GM08714 (cell line): Measurements from ENCODE around the gene MSGN1.
"Not testable (repeated sequence)": the region's sequence is repeated elsewhere in the genome, so short reads cannot be mapped to it uniquely, and the experiment has no call there.

Experiments used
- H3K4me3 ChIP-seq: fragments of 200-500 bp; sonication (Bioruptor generic); 2 replicates; pipeline ENCODE4 v1.5.1; 2014; ENCODE audit warnings: mild to moderate bottlenecking, low read length, inconsistent platforms
- ZNF274 ChIP-seq: IDR thresholded peaks from 2 replicates; pipeline ENCODE4 v1.6.1; 2012; ENCODE audit warnings: mild to moderate bottlenecking, low read depth, low read length

Gene MSGN1

DNA sequence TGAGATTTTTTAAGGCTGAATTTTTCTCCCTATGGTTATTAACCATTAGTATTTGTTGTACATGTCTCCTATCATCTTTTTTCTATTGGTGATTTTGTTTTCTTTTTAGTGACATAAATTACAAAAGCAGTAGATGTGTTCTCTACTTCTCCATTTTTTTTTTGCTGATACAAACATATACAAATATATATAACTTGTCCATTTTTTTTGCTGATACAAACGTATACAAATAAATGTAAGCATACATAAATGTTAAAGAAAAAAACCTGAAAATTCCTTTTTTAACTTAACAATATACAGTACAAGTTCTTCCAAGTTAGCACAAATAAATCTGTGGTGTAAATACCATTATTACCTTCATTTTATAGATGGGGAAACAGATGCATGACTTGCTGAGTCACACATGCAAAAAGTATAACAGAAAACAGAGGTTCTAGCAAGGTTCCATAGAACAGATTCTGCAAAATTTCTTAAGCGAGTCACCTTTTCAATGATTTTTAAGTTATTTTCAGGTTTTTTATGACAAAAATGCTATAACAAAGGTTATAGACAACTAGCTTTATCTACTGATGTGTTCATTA lies 2.1 kb downstream of the MSGN1 start:
- TF ChIP-seq ZNF274, result no peak

DNA sequence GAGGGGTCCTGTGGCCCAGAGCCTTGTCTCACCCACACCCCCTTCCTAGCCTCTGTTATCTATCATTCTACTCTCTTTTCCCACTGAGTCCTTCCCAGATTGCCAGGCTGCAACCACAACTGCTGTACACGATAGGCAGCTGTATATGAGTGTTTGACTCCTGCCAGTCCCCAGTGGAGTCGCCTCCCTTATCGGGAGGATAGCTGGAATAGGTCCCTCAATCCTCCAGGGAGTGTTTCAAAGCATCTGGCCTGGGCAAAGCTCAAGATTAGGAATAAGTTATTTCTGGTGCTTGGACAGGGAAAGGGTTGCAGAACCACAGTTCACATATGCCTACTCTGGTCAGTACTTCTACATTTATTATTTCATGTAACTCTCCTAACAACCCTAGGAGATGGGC lies 4.8 kb downstream of the MSGN1 start:
- H3K4me3 ChIP-seq, result no peak overlapping the region
- no peak for TF ChIP-seq ZNF274

More for the DNA sequence above, 2.1 kb downstream of the MSGN1 start:
- H3K4me3 ChIP-seq, result no peak overlapping the region

DNA sequence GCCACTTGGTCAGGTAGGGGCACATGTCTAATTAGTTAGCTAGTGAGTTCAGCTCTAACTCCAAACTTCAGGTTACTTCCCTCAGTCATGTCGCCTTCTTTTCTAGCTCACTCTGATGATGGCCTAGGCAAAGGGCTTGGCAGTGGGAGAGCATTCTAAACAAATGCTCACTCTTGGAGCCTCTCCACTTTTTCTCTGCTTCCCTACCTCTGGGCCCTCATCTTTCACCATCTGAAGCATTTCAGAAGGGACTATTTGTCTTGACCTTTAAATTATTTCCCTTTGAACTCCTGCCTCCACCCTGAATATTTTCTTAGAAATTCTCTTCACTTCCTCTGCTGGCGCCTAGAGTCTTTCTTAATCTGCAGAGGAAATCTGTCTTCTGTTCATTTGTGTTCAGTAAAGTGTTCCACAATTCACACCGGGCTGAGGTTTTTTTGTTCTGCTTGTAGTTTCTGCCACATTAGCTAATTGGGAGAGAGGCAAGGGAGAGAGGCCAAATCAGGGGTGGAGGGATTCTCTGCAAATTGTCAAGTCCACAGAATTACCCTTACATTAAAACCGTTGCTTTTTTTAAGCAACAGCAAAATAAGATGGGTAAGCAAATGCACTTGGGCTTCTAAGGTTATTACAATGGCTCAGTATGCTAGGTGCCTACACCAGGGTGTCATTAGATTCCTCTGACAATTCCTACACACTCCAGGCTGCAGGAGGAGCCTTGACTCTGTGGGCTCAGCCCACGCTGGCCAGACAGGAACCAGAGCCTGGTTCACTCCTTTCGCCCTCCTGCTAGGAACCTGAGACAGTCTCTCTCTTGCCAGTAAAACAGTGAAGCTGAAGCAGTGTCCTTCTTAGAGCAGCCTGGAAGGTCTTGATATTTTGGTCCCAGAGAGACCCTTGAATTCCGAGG lies 5.5 kb downstream of the MSGN1 start:
- H3K4me3 ChIP-seq, result no peak overlapping the region
- TF ChIP-seq ZNF274, result no peak

DNA sequence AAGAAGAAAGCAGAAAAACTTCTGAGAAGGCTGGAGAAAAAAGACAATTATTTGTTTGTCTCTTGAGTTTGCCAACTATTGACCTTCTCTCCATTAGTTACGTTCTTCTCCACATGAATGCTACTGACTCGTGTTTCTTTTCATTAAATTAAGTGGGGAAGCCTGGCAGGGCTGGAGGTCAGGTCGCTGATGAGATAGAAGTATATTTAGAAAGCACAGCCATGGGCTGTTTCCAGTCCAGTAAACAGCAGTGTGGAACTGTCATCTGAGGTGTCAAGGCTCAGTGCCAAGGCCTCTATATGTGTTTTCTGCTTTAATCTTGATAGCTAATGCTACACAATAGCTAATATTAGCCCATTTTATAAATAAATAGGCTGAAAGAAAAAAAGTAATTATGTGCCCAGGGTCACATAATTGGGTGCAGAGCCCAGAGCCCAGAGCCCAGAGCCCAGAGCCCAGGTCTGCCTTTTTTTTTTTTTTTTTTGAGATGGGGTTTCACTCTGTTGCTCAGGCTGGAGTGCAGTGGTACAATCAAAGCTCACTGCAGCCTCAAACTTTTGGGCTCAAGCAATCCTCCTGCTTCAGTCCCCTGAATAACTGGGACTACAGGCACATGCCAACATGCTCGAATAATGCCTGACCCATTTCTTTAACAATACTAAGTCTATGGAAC lies 6.3 kb downstream of the MSGN1 start:
- H3K4me3 ChIP-seq, result no peak overlapping the region
- no peak for TF ChIP-seq ZNF274

DNA sequence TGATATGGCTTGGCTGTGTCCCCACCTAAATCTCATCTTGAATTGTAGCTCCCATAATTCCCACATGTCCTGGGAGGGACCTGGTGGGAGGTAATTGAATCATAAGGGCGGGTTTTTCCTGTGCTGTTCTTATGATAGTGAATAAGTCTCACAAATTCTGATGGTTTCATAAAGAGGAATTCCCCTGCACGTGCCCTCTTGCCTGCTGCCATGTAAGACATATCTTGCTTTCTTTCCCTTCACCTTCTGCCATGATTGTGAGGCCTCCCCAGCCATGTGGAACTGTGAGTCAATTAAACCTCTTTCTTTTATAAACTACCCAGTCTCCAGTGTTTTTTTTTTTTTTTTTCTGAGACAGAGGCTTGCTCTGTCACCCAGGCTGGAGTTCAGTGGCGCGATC lies 7.4 kb downstream of the MSGN1 start:
- not testable (repeated sequence) for H3K4me3 ChIP-seq

DNA sequence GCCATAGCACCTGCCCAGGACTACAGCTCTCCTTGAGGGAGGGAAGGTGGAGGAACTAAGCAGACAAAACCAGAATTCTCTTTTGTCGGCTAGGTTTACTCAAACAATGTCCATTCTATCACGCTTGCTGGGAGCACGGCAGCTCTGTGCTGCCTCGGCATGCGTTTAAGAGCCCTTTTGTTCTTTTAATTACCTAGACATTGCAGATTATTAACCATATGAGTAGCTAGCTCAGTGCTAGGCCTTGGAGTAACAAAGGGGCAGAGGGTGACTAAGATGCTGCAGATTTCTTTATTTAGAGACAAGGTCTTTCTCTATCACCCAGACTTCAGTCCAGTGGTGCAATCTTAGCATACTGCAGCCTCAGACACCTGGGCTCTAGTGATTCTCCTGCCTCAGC lies 11.1 kb downstream of the MSGN1 start:
- TF ChIP-seq ZNF274, result no peak
- H3K4me3 ChIP-seq, result no peak overlapping the region

DNA sequence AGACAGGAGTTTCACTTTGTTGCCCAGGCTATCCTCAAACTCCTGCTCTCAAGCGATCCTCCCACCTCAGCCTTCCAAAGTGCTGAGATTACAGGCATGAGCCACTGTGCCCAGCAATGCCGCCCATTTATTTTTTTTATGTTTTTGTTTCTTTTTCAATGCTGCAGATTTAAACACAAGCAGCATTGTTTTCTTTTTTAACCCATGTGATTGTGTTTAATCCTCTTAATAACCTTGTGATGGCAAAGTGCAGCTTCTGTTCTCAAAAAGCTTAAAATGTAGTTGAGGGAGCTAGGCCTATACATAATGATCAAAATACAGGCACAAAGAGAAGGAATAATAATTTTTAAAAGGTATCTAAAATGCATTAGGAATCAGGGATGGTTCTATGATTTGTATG lies 11.5 kb downstream of the MSGN1 start:
- TF ChIP-seq ZNF274, result no peak
- no peak overlapping the region for H3K4me3 ChIP-seq

DNA sequence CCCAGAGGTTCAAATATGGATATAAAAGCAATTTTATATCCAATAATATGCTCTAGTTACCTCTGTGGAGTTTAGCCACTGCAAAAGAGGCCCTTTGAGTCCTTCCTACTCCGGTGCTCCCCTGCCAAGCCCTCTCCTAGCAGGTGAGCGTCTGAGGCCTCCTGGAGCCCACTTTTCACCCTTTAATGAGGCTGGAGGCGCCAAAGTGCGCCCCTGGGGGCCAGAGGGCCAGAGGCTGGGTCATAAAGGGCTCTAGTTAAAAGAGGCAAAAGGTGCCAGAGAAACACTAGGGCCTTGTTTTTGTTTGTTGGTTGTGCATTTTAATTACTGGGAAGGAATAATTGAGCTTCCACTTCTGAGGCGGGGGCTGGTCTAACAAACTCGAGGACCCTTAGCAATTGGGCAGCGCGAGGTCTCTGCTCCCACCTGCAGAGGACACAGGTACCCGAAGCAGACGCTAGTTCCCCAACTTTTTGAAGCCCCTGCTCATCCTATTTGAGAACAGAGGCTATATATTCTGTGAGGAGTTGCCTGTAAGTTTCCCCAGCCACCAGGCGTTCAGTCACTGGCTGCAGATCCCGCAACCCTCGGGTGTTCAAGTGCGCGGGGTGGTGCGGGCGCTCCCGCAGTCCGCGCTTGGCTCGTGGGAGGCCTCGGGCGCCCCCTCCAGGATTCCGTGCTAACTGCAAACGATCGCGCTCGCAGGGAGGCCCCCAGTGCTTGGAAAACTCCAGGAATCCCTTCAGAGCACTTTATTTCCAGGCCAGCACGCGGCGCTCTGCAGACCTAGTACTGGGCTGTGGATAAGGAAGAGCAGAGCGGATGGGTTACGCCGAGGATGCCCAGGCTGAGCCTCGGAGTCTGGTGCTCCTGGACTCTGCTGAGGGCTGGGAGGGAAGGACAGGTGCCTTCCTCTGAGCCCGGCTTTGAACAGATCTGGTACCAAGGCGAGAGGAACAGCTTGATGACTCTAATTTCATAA lies 14.1 kb downstream of the MSGN1 start:
- no peak overlapping the region for H3K4me3 ChIP-seq

DNA sequence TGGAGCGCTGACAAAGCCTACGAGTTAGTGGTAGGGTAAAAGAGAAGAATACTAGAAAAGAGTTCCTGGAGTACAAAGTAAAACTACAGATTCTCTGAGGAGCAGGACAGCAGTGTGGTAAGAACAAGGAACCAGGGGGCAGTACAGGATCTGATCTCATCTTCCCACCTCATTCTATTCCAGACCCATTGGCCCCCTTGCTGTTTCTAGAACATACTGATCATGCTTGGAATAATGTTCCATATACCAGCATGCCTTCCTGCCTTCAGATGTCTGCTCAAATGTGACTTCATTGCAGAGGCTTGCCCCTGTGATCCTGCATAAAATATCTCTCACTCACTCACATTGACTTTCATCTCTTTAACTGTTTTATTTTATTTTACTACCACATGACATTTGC lies 19.3 kb downstream of the MSGN1 start:
- TF ChIP-seq ZNF274, result no peak
- H3K4me3 ChIP-seq, result no peak overlapping the region

More for the DNA sequence above, 14.1 kb downstream of the MSGN1 start:
- no peak for TF ChIP-seq ZNF274

DNA sequence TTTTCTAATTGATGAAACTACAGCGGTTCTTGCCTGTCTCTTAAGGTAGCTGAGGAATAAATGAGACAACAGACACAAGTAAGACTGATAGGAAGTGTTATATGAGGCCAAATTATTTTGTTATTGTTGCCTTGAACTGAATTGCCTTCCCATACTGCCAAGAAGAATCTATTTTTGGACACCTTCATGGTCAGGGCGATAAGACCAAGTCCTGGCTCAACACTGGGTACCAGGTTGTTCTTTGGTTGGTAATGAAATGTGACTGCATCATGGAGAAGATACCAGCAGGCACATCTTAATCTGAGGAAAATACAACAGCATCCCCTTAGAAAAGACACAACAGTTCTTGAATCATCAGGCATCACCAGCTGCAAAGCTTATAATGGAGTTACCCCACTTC lies 23.7 kb downstream of the MSGN1 start:
- no peak for TF ChIP-seq ZNF274
- no peak overlapping the region for H3K4me3 ChIP-seq

DNA sequence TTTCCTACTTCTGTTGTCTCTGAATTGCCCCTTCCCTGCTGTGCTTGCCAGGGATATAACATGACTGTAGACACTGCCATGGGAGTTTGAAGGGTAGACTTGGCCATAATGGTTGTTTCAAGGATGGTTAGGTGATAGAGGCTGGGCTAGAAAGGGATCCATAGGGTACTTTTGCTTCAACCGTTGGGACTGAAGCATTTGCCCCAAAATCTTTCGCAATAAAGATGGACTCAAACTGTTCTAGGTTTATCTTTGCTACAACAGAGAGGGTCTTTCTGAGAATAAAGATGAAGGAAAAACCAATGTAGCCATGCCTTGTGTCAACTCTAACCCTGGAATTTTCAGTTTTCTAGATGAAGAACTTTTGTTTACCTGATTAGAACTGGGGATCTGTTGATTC lies 27.2 kb downstream of the MSGN1 start:
- no peak for TF ChIP-seq ZNF274

DNA sequence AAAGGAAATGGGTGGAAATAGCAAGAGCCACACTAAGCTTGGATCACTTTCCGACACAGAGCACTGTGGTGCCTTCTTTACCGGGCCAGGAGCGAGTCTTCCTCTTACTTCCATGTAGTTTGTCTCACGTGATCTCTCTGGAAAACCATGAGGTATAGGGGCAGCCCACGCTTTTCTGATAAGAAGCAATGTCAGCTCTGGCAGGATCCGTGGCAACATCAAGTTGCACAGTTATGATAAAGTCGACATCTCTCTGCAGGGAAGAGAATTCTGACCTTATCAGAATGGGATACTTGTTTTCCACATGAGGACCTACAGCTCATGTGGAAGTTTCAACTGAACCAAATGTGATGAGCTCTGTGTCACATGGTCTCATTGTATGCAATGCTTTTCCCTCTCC lies 29.5 kb downstream of the MSGN1 start:
- no peak for TF ChIP-seq ZNF274
- no peak overlapping the region for H3K4me3 ChIP-seq

More for the DNA sequence above, 27.2 kb downstream of the MSGN1 start:
- H3K4me3 ChIP-seq, result no peak overlapping the region

DNA sequence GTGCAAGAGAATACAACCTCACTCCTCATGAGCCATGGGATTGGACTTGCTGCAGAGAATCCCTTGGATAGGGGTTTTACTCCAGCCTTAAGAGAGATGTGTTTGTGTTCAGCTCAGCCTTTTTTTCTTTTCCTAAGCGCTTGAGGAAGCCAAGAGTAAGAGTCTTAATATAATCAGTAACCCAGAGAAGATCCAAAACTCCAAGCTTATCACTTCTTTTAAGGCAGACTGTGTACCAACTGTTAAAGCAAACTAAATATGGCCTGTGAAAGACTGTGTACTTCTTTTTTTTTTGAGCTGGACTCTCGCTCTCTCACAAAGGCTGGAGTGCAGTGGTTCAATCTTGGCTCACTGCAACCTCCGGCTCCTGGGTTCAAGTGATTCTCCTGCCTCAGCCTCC lies 30.4 kb downstream of the MSGN1 start:
- no peak for TF ChIP-seq ZNF274
- no peak overlapping the region for H3K4me3 ChIP-seq

DNA sequence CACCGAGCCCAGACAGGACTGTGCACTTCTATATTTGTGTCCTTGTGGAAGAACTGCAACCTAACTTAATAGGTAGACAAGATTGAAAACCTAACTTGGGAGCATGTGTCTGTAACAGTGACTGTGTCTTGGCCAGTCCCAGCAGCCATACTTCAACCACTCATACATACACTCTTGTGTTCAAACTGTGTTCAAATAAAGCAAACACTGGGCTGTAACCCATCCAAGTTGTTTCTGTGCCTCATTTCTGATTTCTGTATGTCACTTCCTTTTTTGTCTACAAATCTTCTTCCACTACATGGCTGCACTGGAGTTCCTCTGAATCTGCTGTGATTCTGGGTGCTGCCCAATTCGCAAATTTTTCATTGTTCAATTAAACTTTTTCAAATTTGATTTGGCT lies 31.0 kb downstream of the MSGN1 start:
- no peak for TF ChIP-seq ZNF274
- no peak overlapping the region for H3K4me3 ChIP-seq
